ENCODE measurements around the gene ASTN2.

DNA sequence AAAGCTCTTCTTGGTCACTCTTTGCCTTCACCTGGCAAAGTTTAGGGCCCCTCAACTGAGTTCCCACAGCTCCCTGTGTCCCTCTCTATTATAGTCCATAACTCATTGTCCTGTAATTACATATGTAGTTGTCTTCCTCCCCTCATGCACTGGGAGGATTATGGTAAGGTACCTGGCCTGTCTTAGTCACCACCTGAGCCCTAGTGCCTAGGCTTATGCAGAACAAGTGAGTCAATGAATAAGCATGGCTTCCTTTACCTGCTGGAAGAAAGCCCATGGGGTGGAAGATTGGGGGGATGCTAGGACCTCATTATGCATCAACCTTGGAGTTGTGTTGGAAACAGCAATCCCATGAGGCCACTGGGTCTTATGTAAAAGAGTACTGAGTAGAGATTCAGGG lies 915.4 kb downstream of the ASTN2 start:
- no peak for TF ChIP-seq EP300 (IDR thresholded peaks at IDR 0.05)
- TF ChIP-seq, protein P1, sequence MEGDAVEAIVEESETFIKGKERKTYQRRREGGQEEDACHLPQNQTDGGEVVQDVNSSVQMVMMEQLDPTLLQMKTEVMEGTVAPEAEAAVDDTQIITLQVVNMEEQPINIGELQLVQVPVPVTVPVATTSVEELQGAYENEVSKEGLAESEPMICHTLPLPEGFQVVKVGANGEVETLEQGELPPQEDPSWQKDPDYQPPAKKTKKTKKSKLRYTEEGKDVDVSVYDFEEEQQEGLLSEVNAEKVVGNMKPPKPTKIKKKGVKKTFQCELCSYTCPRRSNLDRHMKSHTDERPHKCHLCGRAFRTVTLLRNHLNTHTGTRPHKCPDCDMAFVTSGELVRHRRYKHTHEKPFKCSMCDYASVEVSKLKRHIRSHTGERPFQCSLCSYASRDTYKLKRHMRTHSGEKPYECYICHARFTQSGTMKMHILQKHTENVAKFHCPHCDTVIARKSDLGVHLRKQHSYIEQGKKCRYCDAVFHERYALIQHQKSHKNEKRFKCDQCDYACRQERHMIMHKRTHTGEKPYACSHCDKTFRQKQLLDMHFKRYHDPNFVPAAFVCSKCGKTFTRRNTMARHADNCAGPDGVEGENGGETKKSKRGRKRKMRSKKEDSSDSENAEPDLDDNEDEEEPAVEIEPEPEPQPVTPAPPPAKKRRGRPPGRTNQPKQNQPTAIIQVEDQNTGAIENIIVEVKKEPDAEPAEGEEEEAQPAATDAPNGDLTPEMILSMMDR (IDR thresholded peaks at IDR 0.05): no peak
